ENCODE results near the gene TMC7. TPM values are rescaled to one million over a fixed set of nuclear protein-coding genes. Genes with fewer than 3 reads are reported as not detected.

TMC7 gene
- total and polyA plus RNA-seq, 2 of the 13 experiments (the other 11 are each of a cell fraction or from before 2014, with no cell fraction given): 1.2 to 5.1 TPM

DNA sequence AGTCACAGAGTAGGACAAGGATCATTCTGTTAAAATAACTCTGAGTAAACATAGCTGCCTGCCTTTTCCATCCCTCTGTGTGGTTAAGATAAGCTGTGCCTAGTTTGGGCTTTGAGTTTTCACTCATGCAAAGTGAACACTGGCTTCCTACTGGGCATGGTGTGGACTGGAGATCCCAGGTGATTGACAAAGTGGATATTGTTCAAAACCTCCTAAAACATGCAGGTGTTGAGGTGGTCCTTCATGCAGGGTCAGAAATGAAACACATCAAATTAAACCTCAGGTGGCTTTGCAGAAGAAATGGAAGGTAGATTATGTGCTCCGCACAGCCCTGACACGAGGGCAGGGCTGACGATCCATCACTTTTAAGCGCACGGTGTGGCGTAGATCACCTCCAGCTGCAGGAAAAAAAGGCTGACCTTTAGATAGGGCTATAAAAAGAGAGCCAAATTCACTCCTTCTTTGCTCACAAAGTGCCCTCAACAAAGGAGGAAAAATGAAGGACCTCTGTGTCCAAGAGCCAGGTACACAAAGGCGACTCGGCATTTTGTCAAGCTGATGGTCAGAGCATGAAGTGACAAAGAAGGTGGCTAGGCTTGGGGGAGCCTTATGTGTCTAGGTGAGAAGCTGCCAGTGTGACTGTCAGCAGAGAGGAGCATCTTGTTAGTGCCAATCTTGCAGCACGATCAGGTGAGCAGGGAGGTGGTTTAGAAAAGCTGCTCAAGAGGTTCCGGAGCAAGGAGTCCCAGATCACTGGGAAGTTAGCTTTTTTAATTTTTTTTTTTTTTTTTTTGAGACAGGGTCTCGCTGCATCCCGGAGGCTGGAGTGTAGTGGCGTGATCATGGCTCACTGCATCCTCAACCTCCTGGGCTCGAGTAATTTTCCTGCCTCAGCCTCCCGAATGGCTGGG is 110.2 kb downstream of the TMC7 start (continued):
- 0 out of 2 replicates have a peak, but pooled peaks have one; percentile 30 for TF ChIP-seq ARID3A (IDR thresholded peaks at IDR 0.05; ENCODE audit: low read depth, low read length)
- TF ChIP-seq, protein P1, sequence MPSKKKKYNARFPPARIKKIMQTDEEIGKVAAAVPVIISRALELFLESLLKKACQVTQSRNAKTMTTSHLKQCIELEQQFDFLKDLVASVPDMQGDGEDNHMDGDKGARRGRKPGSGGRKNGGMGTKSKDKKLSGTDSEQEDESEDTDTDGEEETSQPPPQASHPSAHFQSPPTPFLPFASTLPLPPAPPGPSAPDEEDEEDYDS (CRISPR knock-in tag; IDR thresholded peaks at IDR 0.05): 0 out of 2 replicates have a peak, but pooled peaks have one; percentile 30
- peak; percentile 68 for TF ChIP-seq ZMYM3 (CRISPR knock-in tag; IDR thresholded peaks at IDR 0.05)
- 0 out of 2 replicates have a peak, but pooled peaks have one; percentile 44 for TF ChIP-seq ZNF503 (CRISPR knock-in tag; IDR thresholded peaks at IDR 0.05)
- no peak for TF ChIP-seq KDM4B (CRISPR knock-in tag; IDR thresholded peaks at IDR 0.05)
- no peak for TF ChIP-seq PTBP1 (IDR thresholded peaks at IDR 0.05; ENCODE audit: low read depth, low read length, poor library complexity, severe bottlenecking)
- 0 out of 2 replicates have a peak, but pooled peaks have one; percentile 44 for TF ChIP-seq KDM6A (CRISPR knock-in tag; IDR thresholded peaks at IDR 0.05; ENCODE audit: low read depth)
- TF ChIP-seq, protein P2, sequence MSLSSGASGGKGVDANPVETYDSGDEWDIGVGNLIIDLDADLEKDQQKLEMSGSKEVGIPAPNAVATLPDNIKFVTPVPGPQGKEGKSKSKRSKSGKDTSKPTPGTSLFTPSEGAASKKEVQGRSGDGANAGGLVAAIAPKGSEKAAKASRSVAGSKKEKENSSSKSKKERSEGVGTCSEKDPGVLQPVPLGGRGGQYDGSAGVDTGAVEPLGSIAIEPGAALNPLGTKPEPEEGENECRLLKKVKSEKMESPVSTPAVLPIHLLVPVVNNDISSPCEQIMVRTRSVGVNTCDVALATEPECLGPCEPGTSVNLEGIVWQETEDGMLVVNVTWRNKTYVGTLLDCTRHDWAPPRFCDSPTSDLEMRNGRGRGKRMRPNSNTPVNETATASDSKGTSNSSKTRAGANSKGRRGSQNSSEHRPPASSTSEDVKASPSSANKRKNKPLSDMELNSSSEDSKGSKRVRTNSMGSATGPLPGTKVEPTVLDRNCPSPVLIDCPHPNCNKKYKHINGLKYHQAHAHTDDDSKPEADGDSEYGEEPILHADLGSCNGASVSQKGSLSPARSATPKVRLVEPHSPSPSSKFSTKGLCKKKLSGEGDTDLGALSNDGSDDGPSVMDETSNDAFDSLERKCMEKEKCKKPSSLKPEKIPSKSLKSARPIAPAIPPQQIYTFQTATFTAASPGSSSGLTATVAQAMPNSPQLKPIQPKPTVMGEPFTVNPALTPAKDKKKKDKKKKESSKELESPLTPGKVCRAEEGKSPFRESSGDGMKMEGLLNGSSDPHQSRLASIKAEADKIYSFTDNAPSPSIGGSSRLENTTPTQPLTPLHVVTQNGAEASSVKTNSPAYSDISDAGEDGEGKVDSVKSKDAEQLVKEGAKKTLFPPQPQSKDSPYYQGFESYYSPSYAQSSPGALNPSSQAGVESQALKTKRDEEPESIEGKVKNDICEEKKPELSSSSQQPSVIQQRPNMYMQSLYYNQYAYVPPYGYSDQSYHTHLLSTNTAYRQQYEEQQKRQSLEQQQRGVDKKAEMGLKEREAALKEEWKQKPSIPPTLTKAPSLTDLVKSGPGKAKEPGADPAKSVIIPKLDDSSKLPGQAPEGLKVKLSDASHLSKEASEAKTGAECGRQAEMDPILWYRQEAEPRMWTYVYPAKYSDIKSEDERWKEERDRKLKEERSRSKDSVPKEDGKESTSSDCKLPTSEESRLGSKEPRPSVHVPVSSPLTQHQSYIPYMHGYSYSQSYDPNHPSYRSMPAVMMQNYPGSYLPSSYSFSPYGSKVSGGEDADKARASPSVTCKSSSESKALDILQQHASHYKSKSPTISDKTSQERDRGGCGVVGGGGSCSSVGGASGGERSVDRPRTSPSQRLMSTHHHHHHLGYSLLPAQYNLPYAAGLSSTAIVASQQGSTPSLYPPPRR (CRISPR knock-in tag; IDR thresholded peaks at IDR 0.05; ENCODE audit: borderline replicate concordance): 0 out of 2 replicates have a peak, but pooled peaks have one; percentile 13
- 0 out of 2 replicates have a peak, but pooled peaks have one; percentile 41 for TF ChIP-seq ZNF772 (CRISPR knock-in tag; IDR thresholded peaks at IDR 0.05)
- peak; percentile 32; the same call in 1 of the 2 replicates for TF ChIP-seq SIX1 (CRISPR knock-in tag; IDR thresholded peaks at IDR 0.05; ENCODE audit: borderline replicate concordance)
- TF ChIP-seq, protein P3, sequence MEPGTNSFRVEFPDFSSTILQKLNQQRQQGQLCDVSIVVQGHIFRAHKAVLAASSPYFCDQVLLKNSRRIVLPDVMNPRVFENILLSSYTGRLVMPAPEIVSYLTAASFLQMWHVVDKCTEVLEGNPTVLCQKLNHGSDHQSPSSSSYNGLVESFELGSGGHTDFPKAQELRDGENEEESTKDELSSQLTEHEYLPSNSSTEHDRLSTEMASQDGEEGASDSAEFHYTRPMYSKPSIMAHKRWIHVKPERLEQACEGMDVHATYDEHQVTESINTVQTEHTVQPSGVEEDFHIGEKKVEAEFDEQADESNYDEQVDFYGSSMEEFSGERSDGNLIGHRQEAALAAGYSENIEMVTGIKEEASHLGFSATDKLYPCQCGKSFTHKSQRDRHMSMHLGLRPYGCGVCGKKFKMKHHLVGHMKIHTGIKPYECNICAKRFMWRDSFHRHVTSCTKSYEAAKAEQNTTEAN (CRISPR knock-in tag; conservative IDR thresholded peaks at IDR 0.05): 0 out of 2 replicates have a peak, but pooled peaks have one; percentile 40
- peak; percentile 17; the same call in 1 of the 2 replicates for TF ChIP-seq ETV5 (CRISPR knock-in tag; IDR thresholded peaks at IDR 0.05; ENCODE audit: borderline replicate concordance)
- peak; percentile 55; the same call in 1 of the 2 replicates for TF ChIP-seq SOX5 (CRISPR knock-in tag; IDR thresholded peaks at IDR 0.05; ENCODE audit: borderline replicate concordance)
- TF ChIP-seq KDM5B (CRISPR knock-in tag; IDR thresholded peaks at IDR 0.05; ENCODE audit: borderline replicate concordance): peak; percentile 63; the same call in 1 of the 2 replicates
- peak; percentile 62 for TF ChIP-seq GFI1 (CRISPR knock-in tag; IDR thresholded peaks at IDR 0.05; ENCODE audit: borderline replicate concordance)
- 0 out of 2 replicates have a peak, but pooled peaks have one; percentile 41 for TF ChIP-seq SSRP1 (CRISPR knock-in tag; IDR thresholded peaks at IDR 0.05)
- no peak for TF ChIP-seq BRCA1 (CRISPR knock-in tag; IDR thresholded peaks at IDR 0.05)
